Panc1 (cell line): ENCODE data around the gene DEFB113. TPM values are rescaled to one million over a fixed set of nuclear protein-coding genes. Genes with fewer than 3 reads are reported as not detected.

Experiments
- ATAC-seq: fragments of 200-7000 bp; cut with Tn5 transposase; 2 replicates; pipeline ENCODE4 v1.9.1; 2020; ENCODE audit warnings: mild to moderate bottlenecking, moderate library complexity
- BruUV-seq: library from RNA; stranded (reverse); fragments of 400-500 nt; replicated peaks from 2 replicates; lab custom pipeline; 2021; lab: Mats Ljungman, UMichigan
- CTCF ChIA-PET: fragments of 300-600 bp; sonication (Branson Sonifier 250); formaldehyde crosslinking; loops from one replicate; lab custom pipeline; 2022; ENCODE audit warnings: antibody characterized with exemption; lab: Charles Lee
- POLR2A ChIA-PET: fragments of 300-600 bp; sonication (Branson Sonifier 250); formaldehyde crosslinking; loops from one replicate; lab custom pipeline; 2022; ENCODE audit warnings: antibody characterized with exemption; lab: Charles Lee
- DNase-seq: peaks from one replicate; pipeline ENCODE4 v3.0.0-alpha.2; 2010; ENCODE audit warnings: low read depth, low spot score
- H3K27ac ChIP-seq: 2 replicates; pipeline ENCODE4 v1.5.1; 2011; ENCODE audit warnings: mild to moderate bottlenecking, low read length, inconsistent platforms
- H3K27me3 ChIP-seq: fragments of 200-500 bp; sonication (Bioruptor generic); 2 replicates; pipeline ENCODE4 v1.6.0; 2014; ENCODE audit warnings: low read length, inconsistent platforms; ENCODE audit not compliant: control insufficient read depth, insufficient read depth
- H3K36me3 ChIP-seq: fragments of 200-500 bp; sonication (Bioruptor generic); 2 replicates; pipeline ENCODE4 v1.5.1; 2014; ENCODE audit warnings: inconsistent platforms, mild to moderate bottlenecking, low read length, moderate library complexity; ENCODE audit not compliant: control insufficient read depth, insufficient read depth
- H3K4me1 ChIP-seq: 2 replicates; pipeline ENCODE4 v1.5.1; 2011; ENCODE audit warnings: inconsistent platforms, mild to moderate bottlenecking, low read length, moderate library complexity; ENCODE audit not compliant: control insufficient read depth, insufficient read depth
- H3K4me3 ChIP-seq, 2 experiments: 2 replicates each; pipeline ENCODE4 v1.5.1; 2011 to 2012; ENCODE audit warnings: low read depth in 2 of 2, low read length in 2 of 2, mild to moderate bottlenecking in 2 of 2, inconsistent platforms in 1 of 2, moderate library complexity in 1 of 2
- H3K9me3 ChIP-seq: fragments of 200-500 bp; sonication (Bioruptor generic); 2 replicates; pipeline ENCODE4 v1.5.1; 2014; ENCODE audit warnings: low read depth, mild to moderate bottlenecking, inconsistent platforms, low read length, moderate library complexity; ENCODE audit not compliant: control insufficient read depth, insufficient read depth
- CTCF ChIP-seq: fragments of 450-650 bp; IDR thresholded peaks from 2 replicates; pipeline ENCODE4 v1.5.1; 2017; ENCODE audit warnings: mild to moderate bottlenecking
- POLR2AphosphoS5 ChIP-seq: IDR thresholded peaks from 2 replicates; pipeline ENCODE4 v1.6.1; 2012; ENCODE audit warnings: mild to moderate bottlenecking, low read depth, low read length, moderate library complexity
- REST ChIP-seq, 2 experiments: IDR thresholded peaks; 2 replicates each; pipeline ENCODE4 v1.6.1; 2011 to 2012; ENCODE audit warnings: low read depth in 2 of 2, control low read depth in 1 of 2, low read length in 1 of 2, mild to moderate bottlenecking in 1 of 2, moderate library complexity in 1 of 2; ENCODE audit not compliant: insufficient read depth in 1 of 2
- SIN3A ChIP-seq: IDR thresholded peaks from 2 replicates; pipeline ENCODE4 v1.6.1; 2012; ENCODE audit warnings: low read depth, mild to moderate bottlenecking, low read length, moderate library complexity, borderline replicate concordance; ENCODE audit not compliant: insufficient read depth
- TCF7L2 ChIP-seq: IDR thresholded peaks from 2 replicates; pipeline ENCODE4 v1.6.1; 2011; ENCODE audit warnings: mild to moderate bottlenecking, low read depth, low read length, inconsistent platforms
- in situ Hi-C: cut with HindIII; loops from 2 replicates; pipeline ENCODE4 v1.10.0; 2016; ENCODE audit warnings: low sequenced_read_pairs, low pct_unique_long_range_greater_than_20kb
- intact Hi-C: fragments of 100-400 bp; cut with micrococcal nuclease; formaldehyde crosslinking; loops from one replicate; pipeline ENCODE4 v1.10.0; 2022; ENCODE audit not compliant: unreplicated experiment
- total RNA-seq: library from RNA; stranded (reverse); gene quantifications from one replicate; pipeline ENCODE4 v1.2.1, GENCODE V29; 2021; ENCODE audit not compliant: unreplicated experiment

The DEFB113 gene
- total RNA-seq, 1 experiment from 2014 or later, result not detected

- in situ Hi-C loops (no loop called here), intact Hi-C loops (no loop called here)
Observed at GRCh38 chr6:49919261-49919660, 50.2 kb downstream of the DEFB113 start.

GRCh38 chr6:49918787-49919186 lies 50.6 kb downstream of the DEFB113 start:
- ChIA-PET CTCF (no interaction called here), POLR2A (no interaction called here)
- H3K27ac ChIP-seq, result no peak overlapping the region
- BruUV-seq, result no TSS peak
- H3K9me3 ChIP-seq, result no peaks in the 10 kb centered on the region
- intact Hi-C loops, result no loop called here
- no peak for ATAC-seq
- DNase-seq, result no peak
- H3K36me3 ChIP-seq, result no peaks in the 10 kb centered on the region
- TF ChIP-seq POLR2AphosphoS5, result no peak
- TF ChIP-seq CTCF, result no peak
- no peak for TF ChIP-seq TCF7L2
- no peak for TF ChIP-seq REST (IDR thresholded peaks at IDR 0.05; ENCODE audit: insufficient read depth in 1 of 2, low read depth in 2 of 2, low read length in 1 of 2)
- TF ChIP-seq SIN3A, result no peak
- in situ Hi-C loops, result no loop called here
- H3K27me3 ChIP-seq, result no peaks in the 10 kb centered on the region
- no peak overlapping the region for H3K4me3 ChIP-seq
- H3K4me1 ChIP-seq, result no peaks in the 10 kb centered on the region

More at GRCh38 chr6:49919261-49919660, 50.2 kb downstream of the DEFB113 start:
- Histone ChIP-seq H3K27ac (no peak overlapping the region), H3K9me3 (no peaks in the 10 kb centered on the region), H3K4me1 (no peaks in the 10 kb centered on the region), H3K27me3 (no peaks in the 10 kb centered on the region), H3K4me3 (no peak overlapping the region), H3K36me3 (no peaks in the 10 kb centered on the region)
- no TSS peak for BruUV-seq
- ATAC-seq (no peak), DNase-seq (no peak)
- CTCF ChIA-PET, result no interaction called here
- POLR2A ChIA-PET, result no interaction called here
- TF ChIP-seq POLR2AphosphoS5 (no peak), REST (IDR thresholded peaks at IDR 0.05; ENCODE audit: insufficient read depth in 1 of 2, low read depth in 2 of 2, low read length in 1 of 2) (no peak), TCF7L2 (no peak), SIN3A (no peak), CTCF (no peak)
